ENCODE data around the gene ORMDL3.

The ORMDL3 gene, protein sequence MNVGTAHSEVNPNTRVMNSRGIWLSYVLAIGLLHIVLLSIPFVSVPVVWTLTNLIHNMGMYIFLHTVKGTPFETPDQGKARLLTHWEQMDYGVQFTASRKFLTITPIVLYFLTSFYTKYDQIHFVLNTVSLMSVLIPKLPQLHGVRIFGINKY

GRCh38 chr17:39927101-39927928 lies at the start of gene ORMDL3, which contains the start of gene LRRC3C:
ORMDL3 (minus strand) TSS chr17:39927601; CDS start chr17:39924203, 3,398 bp downstream.
LRRC3C (plus strand) TSS chr17:39927732; CDS start chr17:39941524, 13,792 bp downstream.
- peak; percentile 88 for DNase-seq (ENCODE audit: low read depth)

DNA sequence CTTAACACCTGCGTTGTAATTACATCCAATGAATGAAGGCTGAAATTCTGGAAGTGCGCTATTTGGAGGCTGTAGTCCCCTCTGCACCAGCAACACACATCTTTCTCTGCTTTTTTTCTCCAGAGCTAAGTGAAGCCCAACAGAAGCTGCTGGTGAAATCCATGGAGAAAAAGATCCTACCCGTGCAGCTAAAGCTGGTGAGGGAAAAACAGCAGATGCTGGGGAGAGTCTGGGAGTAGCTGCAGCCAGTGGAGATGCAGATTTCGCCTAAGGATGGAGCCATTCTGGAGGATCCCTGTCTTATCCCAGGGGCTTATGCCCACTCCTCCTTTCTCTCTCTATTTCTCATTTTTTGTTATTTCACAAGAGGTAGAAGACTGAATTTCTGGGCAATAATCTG lies 48.4 kb upstream of the ORMDL3 start:
- no peak for DNase-seq (ENCODE audit: low read depth)

DNA sequence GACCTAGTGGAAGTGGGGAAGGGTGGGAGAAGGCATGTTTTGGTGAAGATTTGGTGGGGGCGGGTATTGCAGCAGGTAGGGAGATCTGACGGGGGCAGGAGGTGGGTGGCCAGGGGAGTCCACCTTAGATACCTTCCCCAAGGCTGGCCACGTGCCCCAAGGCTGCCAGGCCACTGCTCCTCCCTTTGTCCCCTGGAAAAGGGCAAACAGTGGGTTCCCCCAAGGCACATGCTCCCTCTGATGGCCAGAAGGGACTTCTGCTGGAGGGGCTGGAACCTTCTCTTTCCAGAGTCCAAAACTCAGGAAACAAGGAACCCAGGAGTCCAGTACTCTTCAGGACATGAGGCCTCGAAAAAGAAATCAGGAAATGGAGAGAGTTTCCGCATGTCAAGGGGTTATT lies 47.0 kb upstream of the ORMDL3 start:
- no peak for DNase-seq (ENCODE audit: low read depth)

GRCh38 chr17:39973496-39973895 lies 46.1 kb upstream of the ORMDL3 start:
- DNase-seq (ENCODE audit: low read depth), result no peak

DNA sequence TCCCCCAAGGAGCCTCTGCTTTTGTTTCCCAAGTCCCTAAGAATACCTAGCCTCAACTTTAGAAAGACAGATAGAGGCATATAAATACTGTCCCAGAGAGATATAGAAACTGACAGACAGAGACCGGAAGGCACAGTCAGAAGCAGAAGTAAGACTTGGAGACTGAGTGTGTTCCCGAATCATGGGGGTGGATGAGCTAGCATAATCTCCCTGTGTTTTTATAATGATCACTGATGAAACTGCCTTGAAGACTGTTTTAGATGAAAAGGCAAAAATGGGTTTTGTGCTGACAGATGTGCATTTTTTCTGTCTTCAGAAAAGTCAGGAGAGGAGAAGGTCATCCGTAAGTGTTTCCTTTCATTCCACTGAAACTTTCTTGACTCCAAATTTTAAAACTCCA lies 44.9 kb upstream of the ORMDL3 start:
- no peak for DNase-seq (ENCODE audit: low read depth)

DNA sequence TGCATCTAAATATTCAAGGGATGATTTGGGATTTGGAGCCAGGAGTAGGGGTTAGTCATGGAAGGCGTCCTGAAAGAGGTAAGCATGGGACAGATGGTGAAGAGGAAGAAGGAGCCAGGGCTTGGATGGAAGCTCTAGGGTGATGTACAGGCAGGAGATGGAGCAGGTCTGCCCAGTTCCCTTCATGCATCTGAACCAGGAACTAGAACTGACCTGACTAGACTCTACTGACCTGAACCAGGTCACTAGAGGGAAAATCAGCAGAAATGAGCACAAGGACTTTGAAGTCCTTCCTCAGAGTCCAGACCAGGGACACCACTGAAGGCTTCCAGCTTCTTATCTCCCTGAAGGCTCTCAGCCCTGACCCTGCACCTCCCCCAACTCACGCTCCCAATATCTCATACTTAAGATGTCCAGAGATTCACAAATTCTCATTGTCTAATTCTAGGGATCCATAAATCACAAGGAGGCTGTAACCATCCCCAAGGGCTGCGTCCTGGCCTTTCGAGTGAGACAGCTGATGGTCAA lies 43.7 kb upstream of the ORMDL3 start:
- DNase-seq (ENCODE audit: low read depth), result no peak

DNA sequence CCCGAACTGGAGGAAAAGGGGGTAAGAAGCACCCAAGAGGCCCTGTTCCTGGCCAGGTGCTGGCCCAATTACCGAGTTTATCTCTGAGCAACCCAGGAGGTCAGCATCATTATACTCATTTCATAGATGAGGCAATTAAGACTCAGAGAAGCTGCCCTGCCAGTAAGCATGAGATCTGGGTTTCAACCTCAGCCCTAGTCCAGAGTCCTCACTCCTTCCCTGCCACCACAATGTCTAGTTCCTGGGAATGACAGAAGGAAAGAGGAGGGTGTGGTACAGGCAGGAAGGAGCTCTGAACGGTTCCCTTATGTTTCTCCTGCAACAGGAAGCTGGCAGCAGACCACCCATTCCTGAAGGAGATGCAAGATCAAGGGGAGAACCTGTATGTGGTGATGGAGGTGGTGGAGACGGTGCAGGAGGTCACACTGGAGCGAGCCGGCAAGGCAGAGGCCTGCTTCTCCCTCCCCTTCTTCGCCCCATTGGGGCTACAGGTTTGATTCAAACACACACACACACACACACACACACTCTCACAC lies 42.8 kb upstream of the ORMDL3 start:
- DNase-seq (ENCODE audit: low read depth), result no peak

- DNase-seq (ENCODE audit: low read depth), result no peak
Measured at GRCh38 chr17:39969375-39969774, 42.0 kb upstream of the ORMDL3 start.

GRCh38 chr17:39968761-39969160 lies 41.4 kb upstream of the ORMDL3 start:
- DNase-seq (ENCODE audit: low read depth), result no peak

DNA sequence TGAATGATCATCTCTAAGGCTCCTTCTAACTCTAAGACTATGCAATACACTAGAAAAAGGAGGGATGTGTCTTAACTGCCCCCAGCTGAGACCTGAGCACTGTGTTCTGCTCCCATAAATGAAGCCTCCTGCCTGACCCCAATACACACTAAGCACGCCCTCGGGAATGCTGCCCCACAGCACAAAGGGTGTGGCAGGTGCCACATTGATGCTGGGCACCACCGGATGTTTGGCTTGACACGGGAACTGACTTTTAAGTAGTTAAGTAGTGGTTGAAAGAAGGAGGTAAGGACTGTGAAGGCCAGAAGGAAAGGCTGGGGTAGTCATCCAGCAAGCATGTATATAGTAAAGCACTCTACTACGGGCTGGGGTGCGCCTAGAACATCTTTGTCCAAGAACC lies 39.4 kb upstream of the ORMDL3 start:
- DNase-seq (ENCODE audit: low read depth), result no peak

- no peak for DNase-seq (ENCODE audit: low read depth)
Measured at GRCh38 chr17:39965017-39965699, 37.8 kb upstream of the ORMDL3 start.

GRCh38 chr17:39963829-39964228 lies 36.4 kb upstream of the ORMDL3 start:
- no peak for DNase-seq (ENCODE audit: low read depth)

- DNase-seq (ENCODE audit: low read depth), result no peak
Measured at GRCh38 chr17:39962642-39963220, 35.3 kb upstream of the ORMDL3 start, which contains the start of gene GSDMA. GSDMA (plus strand) TSS chr17:39963004; CDS start chr17:39965688, 2,684 bp downstream.

DNA sequence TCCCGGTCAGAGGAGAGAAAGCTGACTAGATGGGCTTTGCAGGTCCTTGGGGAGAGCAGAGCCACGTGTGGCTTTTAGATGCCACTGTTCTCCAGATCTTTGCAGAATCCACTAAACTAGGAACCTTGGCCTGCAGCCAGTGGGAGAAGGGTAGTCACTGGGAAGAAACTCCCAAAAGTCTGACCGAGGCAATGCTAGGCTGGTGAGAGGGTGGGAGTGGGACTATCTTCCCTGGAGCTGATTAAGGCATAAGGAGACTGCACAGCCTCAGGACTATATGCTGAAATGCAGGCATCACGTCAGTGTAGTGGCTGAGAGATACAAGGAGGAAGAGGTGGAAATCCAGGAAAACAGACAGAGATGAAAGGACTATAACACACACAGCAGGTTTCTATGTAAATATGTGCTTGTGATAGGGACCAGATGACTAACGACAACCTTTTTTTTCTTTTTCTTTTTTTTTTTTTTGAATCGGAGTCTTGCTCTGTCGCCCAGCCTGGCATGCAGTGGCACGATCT lies 33.2 kb upstream of the ORMDL3 start:
- DNase-seq (ENCODE audit: low read depth), result no peak

DNA sequence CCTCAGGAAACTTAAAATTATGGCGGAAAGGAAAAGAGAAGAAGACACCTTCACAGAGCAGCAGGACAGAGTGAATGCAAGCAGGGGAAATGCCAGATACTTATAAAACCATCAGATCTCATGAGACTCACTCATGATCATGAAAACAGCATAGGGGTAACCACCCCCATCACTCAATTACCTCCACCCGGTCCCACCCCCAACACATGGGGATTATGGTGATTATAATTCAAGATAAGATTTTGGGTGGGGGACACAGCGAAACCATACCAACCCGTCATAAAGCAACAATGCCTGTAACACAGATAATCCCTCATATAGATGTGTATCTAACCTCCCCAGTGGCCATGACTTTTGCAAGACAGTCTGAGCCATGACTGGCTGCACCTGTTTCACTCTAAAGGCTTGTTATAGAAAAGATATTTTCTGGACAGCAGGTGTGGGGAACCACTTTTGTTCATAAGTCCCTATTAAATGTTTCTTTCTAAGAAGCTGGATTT lies 28.4 kb upstream of the ORMDL3 start:
- DNase-seq (ENCODE audit: low read depth), result no peak

GRCh38 chr17:39954876-39955275 lies 27.5 kb upstream of the ORMDL3 start:
- no peak for DNase-seq (ENCODE audit: low read depth)

DNA sequence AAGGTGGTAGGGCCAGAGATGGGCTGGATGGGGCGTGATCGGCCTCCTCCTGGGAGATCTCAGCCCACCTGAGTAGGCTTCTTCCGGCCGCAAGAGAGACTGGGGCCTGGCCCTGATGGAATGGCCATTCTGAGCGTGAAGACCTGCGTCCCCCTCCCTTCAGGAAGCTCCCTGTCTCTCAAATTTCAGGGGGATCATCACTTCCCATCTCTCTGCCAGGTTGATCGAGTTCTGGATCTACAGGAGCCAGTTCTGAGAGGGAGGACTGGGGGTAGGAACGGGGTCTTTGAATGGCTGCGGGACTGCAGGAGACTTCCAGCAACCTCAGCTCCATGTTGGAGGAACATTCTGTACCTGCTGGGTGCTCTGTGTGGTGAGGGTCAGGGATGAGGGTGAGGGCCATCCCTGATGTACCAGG lies 26.1 kb upstream of the ORMDL3 start:
- no peak for DNase-seq (ENCODE audit: low read depth)

GRCh38 chr17:39952680-39953470 lies 25.5 kb upstream of the ORMDL3 start:
- peak; percentile 82 for DNase-seq (ENCODE audit: low read depth)

DNA sequence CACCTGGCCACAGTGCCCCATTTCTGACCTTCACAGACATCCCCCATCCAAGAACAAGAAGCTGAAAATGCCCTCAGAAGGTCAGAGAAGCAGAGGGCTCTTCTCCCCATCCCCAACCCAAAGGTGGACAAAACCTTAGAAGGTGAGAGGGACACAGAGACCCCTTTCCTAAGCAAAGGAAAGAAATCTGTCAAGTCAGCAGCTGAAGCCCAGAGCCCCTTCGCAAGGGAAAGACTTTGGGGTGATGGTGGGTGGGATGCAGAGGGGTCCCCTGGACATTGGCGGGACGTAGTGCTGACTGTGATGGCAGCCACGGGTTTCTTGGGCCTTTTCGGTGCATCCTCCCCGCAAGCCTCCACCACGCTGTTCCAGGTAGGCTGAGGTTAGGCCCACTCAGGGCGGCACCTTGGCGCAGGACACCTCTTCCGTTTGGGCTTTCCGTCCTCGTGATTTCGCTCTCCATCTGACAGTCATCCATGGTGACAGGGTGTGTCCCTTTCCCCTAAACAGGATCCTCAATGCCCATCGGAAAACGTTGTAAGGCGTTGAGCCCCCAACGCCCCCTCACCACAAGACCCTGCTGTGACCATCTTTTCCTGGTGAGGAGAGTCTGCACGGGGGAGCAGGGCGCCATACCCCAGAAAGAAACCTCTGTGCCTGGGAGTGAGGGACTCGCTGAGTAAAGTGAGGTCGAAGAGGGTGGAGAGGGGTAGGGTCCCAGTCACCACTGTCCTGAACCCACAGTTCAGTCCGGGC lies 24.7 kb upstream of the ORMDL3 start:
- DNase-seq (ENCODE audit: low read depth), result no peak

DNA sequence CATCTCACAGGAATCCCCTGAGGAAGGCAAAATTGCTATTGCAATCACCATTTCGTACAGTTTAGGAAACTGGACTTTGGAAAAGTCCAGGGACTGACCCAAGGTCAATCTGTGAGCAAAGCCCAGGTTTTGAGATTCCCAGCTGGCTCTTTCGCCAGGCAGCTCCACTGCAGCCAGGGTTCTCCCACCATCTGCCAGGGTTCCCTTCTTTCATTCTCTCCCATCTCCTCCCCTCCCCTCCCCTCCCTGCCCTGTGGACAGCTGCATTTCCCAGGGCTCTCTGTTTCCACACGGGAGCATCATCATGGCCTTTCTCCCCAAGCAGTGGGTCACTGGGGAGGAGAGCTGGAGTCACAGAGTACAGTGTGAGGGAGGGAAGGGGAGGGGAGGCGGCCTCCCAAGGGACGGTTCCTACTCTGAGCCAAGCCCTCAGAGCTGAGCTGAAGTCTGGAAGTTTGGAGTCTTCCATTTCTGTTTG lies 23.5 kb upstream of the ORMDL3 start:
- DNase-seq (ENCODE audit: low read depth), result no peak
